Pancreas (tissue), 10 donors: ENCODE results near the gene MTR. TPM values are rescaled to one million over a fixed set of nuclear protein-coding genes. Genes with fewer than 3 reads are reported as not detected.

ENCODE experiments used
- ATAC-seq, 4 donors: fragments of 200-7000 bp; cut with Tn5 transposase; one replicate each; pipeline versions ENCODE4 v1.8.0 to v1.9.1; 2020; ENCODE audit warnings: mild to moderate bottlenecking in 4 of 4, moderate library complexity in 4 of 4
- DNase-seq, 6 donors: peaks; one replicate each; pipeline ENCODE4 v3.0.0-alpha.2; 2020
- FAIRE-seq: peaks from 2 replicates; lab custom pipeline; 2012; peaks lifted over from hg19 to GRCh38; lab: Jason Lieb, UNC
- H3K27ac ChIP-seq, 4 donors: fragments of 200-600 bp; sonication (generic); 1 replicate in 3 of 4; 2 replicates in 1 of 4; pipeline versions ENCODE4 v1.5.0 to v1.8.0; 2020
- H3K27me3 ChIP-seq, 4 donors: fragments of 200-600 bp; one replicate each; pipeline ENCODE4 v1.8.0; 2021
- H3K36me3 ChIP-seq, 3 donors: fragments of 200-600 bp; sonication (generic) in 1 of 3; one replicate each; pipeline versions ENCODE4 v1.5.0 to v1.8.0; 2020 to 2021
- H3K4me1 ChIP-seq, 3 donors: fragments of 200-600 bp; one replicate each; pipeline ENCODE4 v1.8.0; 2021
- H3K4me3 ChIP-seq, 4 donors: fragments of 200-600 bp; sonication (generic) in 2 of 4; one replicate each; pipeline versions ENCODE4 v1.5.0 to v1.8.0; 2020 to 2021
- H3K9me3 ChIP-seq, 4 donors: fragments of 200-600 bp; one replicate each; pipeline ENCODE4 v1.8.0; 2021
- CTCF ChIP-seq, 4 donors: fragments of 200-600 bp; sonication (generic) in 3 of 4; IDR thresholded peaks; one replicate each; pipeline versions ENCODE4 v1.5.0 to v1.8.0; 2021; ENCODE audit warnings: antibody characterized with exemption in 4 of 4
- WGBS, 2 donors: extraction: QIAGEN DNeasy Blood & Tissue Kit; methylation state at CpG; one replicate each; pipeline ENCODE4 v1.1.7; 2013; 5-methylcytosine and 5-hydroxymethylcytosine counted together
- intact Hi-C, 3 donors: fragments of 100-400 bp; cut with DNase I; formaldehyde crosslinking; loops; one replicate each; pipeline versions ENCODE4 v1.11.1 to v1.14.2; 2022
- polyA plus RNA-seq, 2 donors: library from polyadenylated mRNA; stranded (reverse); fragments of 200-250 nt; gene quantifications; one replicate each; pipeline ENCODE4 v1.2.3, GENCODE V29; 2013
- total RNA-seq, 6 donors: library from RNA; stranded (reverse); fragmentation: NEBNext Ultra II Directional in 4 of 6; extraction: Animal tissue kit (Norgen Biotek cat#: 25700) in 4 of 6; gene quantifications; one replicate each; pipeline versions ENCODE4 v1.2.1 to v1.2.4, GENCODE V29; 2021 to 2023
- donor health status: healthy with polysubstance abuse.
- donor health status: DM: no; HTN: no; CAD: no; lungs with moderate emphysema.
- donor health status: DM: no; HTN: no; CAD: no.
- donor health status: control.
- donor health status: control.
- donor health status: Bipolar disorder and iron deficiency.
- donor health status: DM: yes; HTN: yes; CAD: no.
- donor health status: DM: no; HTN: no; CAD: no.
- donor health status: DM: no; HTN: no; CAD: no.
- donor health status: DM: yes; HTN: yes; CAD: no.

The MTR gene
- total and polyA plus RNA-seq, 8 donors = 8.1 to 29.1 (median 24.3) TPM

GRCh38 chr1:236830116-236830515, 35.0 kb downstream of the MTR start:
- Histone ChIP-seq H3K27ac (no peak overlapping the region), H3K4me1 (no peaks in the 10 kb centered on the region), H3K9me3 (no peaks in the 10 kb centered on the region), H3K36me3 (peaks cover 0 to 49% (median 18%) of the 10 kb centered on the region in 3 donors), H3K27me3 (no peaks in the 10 kb centered on the region), H3K4me3 (no peak overlapping the region)
- intact Hi-C loops = no loop called here
- no peak for TF ChIP-seq CTCF (IDR thresholded peaks at IDR 0.05)
- no peak for ATAC-seq
- FAIRE-seq = no peak
- 63 to 91% methylated on average over 3 of the region's 3 CpGs for WGBS, 2 donors
- DNase-seq = no peak

GRCh38 chr1:236830560-236830959, 35.5 kb downstream of the MTR start:
- 83 to 89% methylated on average over 6 of the region's 6 CpGs for WGBS, 2 donors
- no peak overlapping the region for H3K27ac ChIP-seq
- no peaks in the 10 kb centered on the region for H3K9me3 ChIP-seq
- ATAC-seq = no peak
- intact Hi-C loops = no loop called here
- peaks cover 0 to 48% (median 18%) of the 10 kb centered on the region in 3 donors for H3K36me3 ChIP-seq
- no peak for FAIRE-seq
- no peak for DNase-seq
- no peaks in the 10 kb centered on the region for H3K4me1 ChIP-seq
- H3K27me3 ChIP-seq = no peaks in the 10 kb centered on the region
- TF ChIP-seq CTCF (IDR thresholded peaks at IDR 0.05) = no peak
- no peak overlapping the region for H3K4me3 ChIP-seq

- intact Hi-C loops = no loop called here
- H3K4me1 ChIP-seq = no peaks in the 10 kb centered on the region
- DNase-seq (no peak), FAIRE-seq (no peak), ATAC-seq (no peak)
- H3K4me3 ChIP-seq = no peak overlapping the region
- no peaks in the 10 kb centered on the region for H3K27me3 ChIP-seq
- WGBS, 2 donors = 72 to 83% methylated on average over 2 of the region's 2 CpGs
- H3K27ac ChIP-seq = no peak overlapping the region
- peaks cover 0 to 46% (median 23%) of the 10 kb centered on the region in 3 donors for H3K36me3 ChIP-seq
- no peak for TF ChIP-seq CTCF (IDR thresholded peaks at IDR 0.05)
- H3K9me3 ChIP-seq = no peaks in the 10 kb centered on the region
Measured at GRCh38 chr1:236833575-236833974, 38.5 kb downstream of the MTR start.

- Histone ChIP-seq H3K4me1 (no peaks in the 10 kb centered on the region), H3K4me3 (no peak overlapping the region), H3K27me3 (no peaks in the 10 kb centered on the region), H3K27ac (no peak overlapping the region), H3K36me3 (peaks cover 0 to 49% (median 27%) of the 10 kb centered on the region in 3 donors), H3K9me3 (no peaks in the 10 kb centered on the region)
- ATAC-seq = no peak
- intact Hi-C loops = no loop called here
- 88 to 89% methylated on average over 4 of the region's 4 CpGs for WGBS, 2 donors
- no peak for DNase-seq
- TF ChIP-seq CTCF (IDR thresholded peaks at IDR 0.05) = no peak
- no peak for FAIRE-seq
Measured at GRCh38 chr1:236834876-236835275, 39.8 kb downstream of the MTR start.

GRCh38 chr1:236835491-236835890, 40.4 kb downstream of the MTR start:
- H3K4me3 ChIP-seq = no peak overlapping the region
- ATAC-seq (no peak), DNase-seq (no peak), FAIRE-seq (no peak)
- TF ChIP-seq CTCF (IDR thresholded peaks at IDR 0.05) = no peak
- H3K4me1 ChIP-seq = no peaks in the 10 kb centered on the region
- no peak overlapping the region for H3K27ac ChIP-seq
- intact Hi-C loops = no loop called here
- peaks cover 0 to 48% (median 26%) of the 10 kb centered on the region in 3 donors for H3K36me3 ChIP-seq
- H3K27me3 ChIP-seq = no peaks in the 10 kb centered on the region
- H3K9me3 ChIP-seq = no peaks in the 10 kb centered on the region
- WGBS, 2 donors = 44 to 55% methylated on average over 4 of the region's 4 CpGs
